HepG2 (cell line): Measurements from ENCODE around the gene HOXA10. TPM values are rescaled to one million over a fixed set of nuclear protein-coding genes. Genes with fewer than 3 reads are reported as not detected.

Experiments
- ATAC-seq: fragments of 200-7000 bp; cut with Tn5 transposase; 3 replicates; pipeline ENCODE4 v1.9.1; 2020; ENCODE audit warnings: mild to moderate bottlenecking, moderate library complexity
- BruUV-seq: library from RNA; stranded (reverse); fragments of 400-500 nt; replicated peaks from 2 replicates; lab custom pipeline; 2021; lab: Mats Ljungman, UMichigan
- CTCF ChIA-PET: fragments of 300-600 bp; formaldehyde crosslinking; extraction: SDS; loops from one replicate; lab custom pipeline; 2021; ENCODE audit warnings: low total read pairs, inconsistent platforms, low intra/inter-chr PET ratio; lab: Yijun Ruan, JAX
- POLR2A ChIA-PET: fragments of 350-600 bp; sonication (Branson Sonifier 250); formaldehyde crosslinking; loops from one replicate; lab custom pipeline; 2020; ENCODE audit warnings: antibody characterized with exemption, inconsistent platforms; lab: Yijun Ruan, JAX
- DNase-seq: peaks from one replicate; pipeline ENCODE4 v3.0.0-alpha.2; 2015; ENCODE audit warnings: low spot score
- FAIRE-seq: peaks from 3 replicates; lab custom pipeline; 2011; peaks lifted over from hg19 to GRCh38; lab: Jason Lieb, UNC
- H2AFZ ChIP-seq: one replicate; pipeline ENCODE4 v1.6.1; 2011; ENCODE audit warnings: low read length, inconsistent platforms
- H3K27ac ChIP-seq: fragments of 300-600 bp; 3 replicates; pipeline ENCODE4 v1.8.0; 2011; ENCODE audit warnings: mixed run types, mild to moderate bottlenecking, mixed read lengths, low read length, inconsistent platforms; ENCODE audit not compliant: insufficient read depth; ENCODE audit errors: extremely low read length
- H3K27me3 ChIP-seq, 2 experiments: fragments of 200-600 bp in 1 of 2; 2 replicates in 1 of 2; 3 replicates in 1 of 2; pipeline versions ENCODE4 v1.6.0 to v1.8.0; 2011; ENCODE audit warnings: low read length in 2 of 2, mild to moderate bottlenecking in 2 of 2, moderate library complexity in 2 of 2, inconsistent platforms in 1 of 2; ENCODE audit not compliant: insufficient read depth in 2 of 2, control insufficient read depth in 1 of 2
- H3K36me3 ChIP-seq, 2 experiments: fragments of 200-600 bp in 1 of 2; replicated peaks in 1 of 2; 2 replicates in 1 of 2; 3 replicates in 1 of 2; pipeline versions ENCODE4 v1.5.1 to v1.8.0; 2011; ENCODE audit warnings: low read length in 2 of 2, inconsistent platforms in 1 of 2; ENCODE audit not compliant: insufficient read depth in 2 of 2, control insufficient read depth in 1 of 2
- H3K4me1 ChIP-seq: 2 replicates; pipeline ENCODE4 v1.5.1; 2012; ENCODE audit warnings: low read length, inconsistent platforms; ENCODE audit not compliant: insufficient read depth
- H3K4me2 ChIP-seq: 2 replicates; pipeline ENCODE4 v1.6.0; 2011; ENCODE audit warnings: low read depth, low read length, inconsistent platforms
- H3K4me3 ChIP-seq, 3 experiments: fragments of 200-600 bp in 1 of 3; sonication (generic), shearing (Covaris generic) in 1 of 3; replicated peaks in 1 of 3; 2 replicates each; pipeline ENCODE4 v1.5.1; 2011 to 2016; ENCODE audit warnings: low read length in 3 of 3, inconsistent platforms in 2 of 3, low read depth in 2 of 3, mild to moderate bottlenecking in 2 of 3, control low read depth in 1 of 3, mixed read lengths in 1 of 3; ENCODE audit not compliant: insufficient read depth in 1 of 3
- H3K79me2 ChIP-seq: one replicate; pipeline ENCODE4 v1.6.1; 2011; ENCODE audit warnings: low read length, inconsistent platforms; ENCODE audit not compliant: insufficient read depth
- H3K9ac ChIP-seq: 2 replicates; pipeline ENCODE4 v1.6.0; 2011; ENCODE audit warnings: mild to moderate bottlenecking, low read depth, low read length, inconsistent platforms; ENCODE audit not compliant: insufficient read depth
- H3K9me3 ChIP-seq: 2 replicates; pipeline ENCODE4 v1.5.1; 2012; ENCODE audit warnings: mild to moderate bottlenecking, low read length
- H4K20me1 ChIP-seq: 2 replicates; pipeline ENCODE4 v1.6.0; 2011; ENCODE audit warnings: inconsistent platforms, mild to moderate bottlenecking, low read length, moderate library complexity; ENCODE audit not compliant: insufficient read depth
- FOSL2 ChIP-seq: sonication (generic); formaldehyde crosslinking; IDR thresholded peaks from 2 replicates; pipeline ENCODE4 v1.4.0; 2020; ENCODE audit warnings: missing genetic modification reagents
- FOXJ3 ChIP-seq: sonication (generic); formaldehyde crosslinking; IDR thresholded peaks from 2 replicates; pipeline ENCODE4 v1.4.0; 2020; ENCODE audit warnings: missing genetic modification reagents, mild to moderate bottlenecking, borderline replicate concordance
- FOXK2 ChIP-seq: fragments of 450-650 bp; IDR thresholded peaks from 2 replicates; pipeline ENCODE4 v1.6.1; 2016
- HOXA5 ChIP-seq: sonication (generic); formaldehyde crosslinking; IDR thresholded peaks from 2 replicates; pipeline ENCODE4 v1.4.0; 2020; ENCODE audit warnings: missing genetic modification reagents
- ISL2 ChIP-seq: sonication (generic); formaldehyde crosslinking; IDR thresholded peaks from 2 replicates; pipeline ENCODE4 v1.5.0; 2020; ENCODE audit warnings: missing genetic modification reagents
- NR3C1 ChIP-seq: sonication (generic); formaldehyde crosslinking; IDR thresholded peaks from 2 replicates; pipeline ENCODE4 v1.4.0; 2020; ENCODE audit warnings: missing genetic modification reagents
- PHF21A ChIP-seq: sonication (generic); formaldehyde crosslinking; IDR thresholded peaks from 2 replicates; pipeline ENCODE4 v1.5.0; 2020; ENCODE audit warnings: mild to moderate bottlenecking, missing genetic modification reagents
- PRDM15 ChIP-seq: sonication (generic); formaldehyde crosslinking; IDR thresholded peaks from 2 replicates; pipeline ENCODE4 v1.4.0; 2020; ENCODE audit warnings: missing genetic modification reagents
- TGIF2 ChIP-seq: IDR thresholded peaks from 2 replicates; pipeline ENCODE4 v1.6.1; 2016; ENCODE audit warnings: control low read depth, missing compliant biosample characterization
- ZC3H4 ChIP-seq: sonication (generic); formaldehyde crosslinking; IDR thresholded peaks from 2 replicates; pipeline ENCODE4 v1.4.0; 2020; ENCODE audit warnings: missing genetic modification reagents, borderline replicate concordance
- ZNF136 ChIP-seq: sonication (generic); formaldehyde crosslinking; IDR thresholded peaks from 2 replicates; pipeline ENCODE4 v1.8.1; 2022; ENCODE audit warnings: low read depth, mild to moderate bottlenecking, moderate library complexity, missing genetic modification reagents
- ZNF24 ChIP-seq: fragments of 450-650 bp; IDR thresholded peaks from 2 replicates; pipeline ENCODE4 v1.6.1; 2017; ENCODE audit warnings: antibody characterized with exemption, mild to moderate bottlenecking
- ZNF367 ChIP-seq: sonication (generic); formaldehyde crosslinking; IDR thresholded peaks from 2 replicates; pipeline ENCODE4 v1.4.0; 2020; ENCODE audit warnings: missing genetic modification reagents, borderline replicate concordance
- ZNF451 ChIP-seq: sonication (generic); formaldehyde crosslinking; IDR thresholded peaks from 2 replicates; pipeline ENCODE4 v1.5.0; 2020; ENCODE audit warnings: mild to moderate bottlenecking, missing genetic modification reagents
- ZNF713 ChIP-seq: sonication (generic); formaldehyde crosslinking; IDR thresholded peaks from 2 replicates; pipeline ENCODE4 v1.4.0; 2020; ENCODE audit warnings: mild to moderate bottlenecking, missing genetic modification reagents
- WGBS: methylation state at CpG from one replicate; pipeline ENCODE4 v1.1.6; 2017; ENCODE audit warnings: low lambda C conversion rate; 5-methylcytosine and 5-hydroxymethylcytosine counted together
- in situ Hi-C: cut with HindIII; loops from 2 replicates; pipeline ENCODE4 v1.10.0; 2017; ENCODE audit warnings: low pct_unique_long_range_greater_than_20kb; ENCODE audit not compliant: extremely low pct_ligation_motif_present
- intact Hi-C: fragments of 100-400 bp; cut with micrococcal nuclease; formaldehyde crosslinking; loops from one replicate; pipeline ENCODE4 v1.10.0; 2022; ENCODE audit not compliant: unreplicated experiment
- polyA plus RNA-seq, 8 experiments: library from polyadenylated mRNA; depleted of rRNA in 3 of 8; stranded (reverse) in 7 of 8; unstranded in 1 of 8; fragments of >200 nt; fragmentation: Illumina TruSeq in 4 of 8; extraction: Trizol in 4 of 8; gene quantifications; 2 replicates each; pipeline versions ENCODE4 v1.2.1 to v1.2.3, GENCODE V29; 2011 to 2016; ENCODE audit warnings: low read depth in 4 of 8, missing spikeins in 1 of 8, mixed read lengths in 1 of 8; ENCODE audit not compliant: insufficient read depth in 1 of 8
- total RNA-seq, 5 experiments: library from RNA; depleted of rRNA; stranded (reverse); fragments of >200 nt; fragmentation: Illumina TruSeq; extraction: Trizol; gene quantifications; 2 replicates each; pipeline ENCODE4 v1.2.3, GENCODE V29; 2016; ENCODE audit warnings: low read depth in 1 of 5
- TF ChIP-seq, protein P1 (sequence below): IDR thresholded peaks from 2 replicates; pipeline ENCODE4 v1.6.1; 2016; ENCODE audit warnings: missing compliant biosample characterization, missing genetic modification reagents, borderline replicate concordance

The HOXA10 gene
- total and polyA plus RNA-seq, 2 of the 13 experiments (the other 11 are each of a cell fraction or from before 2014, with no cell fraction given): not detected

DNA sequence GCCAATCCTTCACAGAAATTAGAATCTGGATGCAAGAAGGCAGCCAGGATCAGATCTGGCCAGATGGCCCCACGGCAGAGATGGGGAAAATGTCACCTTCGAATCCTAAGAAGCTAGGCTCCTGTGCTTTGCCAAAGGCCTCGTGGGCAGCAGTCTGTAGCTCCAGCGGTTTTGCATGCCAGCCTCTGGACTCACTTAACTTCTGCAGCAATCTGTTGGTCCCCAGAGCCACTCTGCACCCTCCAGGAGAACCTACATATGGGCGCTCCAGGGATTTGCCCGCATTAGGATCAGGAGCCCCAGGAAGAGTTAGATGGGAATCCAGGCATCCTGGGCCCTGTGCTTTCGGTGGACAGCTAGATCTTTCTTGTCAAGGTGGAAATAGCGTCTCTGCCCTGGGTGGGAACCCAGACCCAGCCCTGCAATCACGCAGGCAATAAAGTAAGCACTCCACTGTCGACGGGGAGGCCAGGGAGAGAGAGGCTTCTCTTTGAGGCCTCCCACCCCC is 35.9 kb upstream of the HOXA10 start:
- Histone ChIP-seq H3K9me3 (no peaks in the 10 kb centered on the region), H3K27me3 (peaks cover 0 to 80% of the 10 kb centered on the region in 2 experiments), H3K4me1 (peaks cover 15% of the 10 kb centered on the region), H4K20me1 (no peaks in the 10 kb centered on the region), H3K36me3 (no peaks in the 10 kb centered on the region), H3K79me2 (no peaks in the 10 kb centered on the region), H3K9ac (no peak overlapping the region), H3K27ac (no peak overlapping the region), H3K4me2 (peak overlapping the region; percentile 80)
- ATAC-seq: no peak; the same call in 2 of the 3 replicates
- POLR2A ChIA-PET: no interaction called here
- FAIRE-seq: no peak
- no peak for DNase-seq
- WGBS: 27% methylated on average over 8 of the region's 11 CpGs
- intact Hi-C loops: loop anchor here (5.0 kb wide), 1 partner anchor 812 kb away; no protein-coding TSS in a partner anchor
- in situ Hi-C loops: loop anchor here (10.0 kb wide), 1 partner anchor 365 kb away; no protein-coding TSS in a partner anchor
- TF ChIP-seq ZNF136 (no peak), PHF21A (CRISPR knock-in tag) (no peak), ZNF713 (CRISPR knock-in tag) (0 out of 2 replicates have a peak, but pooled peaks have one; percentile 46)
- TF ChIP-seq, all 625 proteins: peak for 1
- H2AFZ ChIP-seq: no peak overlapping the region
- peak overlapping the region in 1 of 3 experiments; percentile 56; a peak in 1 of 6 replicates for H3K4me3 ChIP-seq
- CTCF ChIA-PET: interaction anchor here (2.2 kb wide), 1 partner anchor 711 kb away, joined by 14 read pairs; no protein-coding TSS in a partner anchor
- BruUV-seq: no TSS peak

DNA sequence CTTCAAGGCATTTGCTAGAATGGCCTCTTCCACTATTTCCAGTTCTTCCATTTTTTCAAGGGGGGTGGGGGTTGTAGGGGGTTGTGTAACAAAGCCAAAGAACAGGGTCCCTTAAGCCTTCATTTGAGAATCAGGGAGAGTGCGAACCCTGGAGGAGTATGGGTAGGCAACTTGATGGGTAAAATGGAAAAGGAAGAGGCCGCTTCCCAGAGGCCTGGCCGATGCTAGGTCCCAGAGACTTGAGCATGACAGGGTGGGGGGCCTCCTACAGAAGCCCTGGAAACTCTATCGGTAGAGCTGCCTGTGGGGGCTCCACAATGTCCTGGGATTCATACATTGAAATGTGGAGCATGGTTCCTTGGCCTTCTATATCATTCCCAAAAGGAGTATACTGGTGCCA is 34.9 kb upstream of the HOXA10 start:
- H3K9ac ChIP-seq: no peak overlapping the region
- DNase-seq: no peak
- 66% methylated on average over 4 of the region's 4 CpGs for WGBS
- no peak for ATAC-seq
- in situ Hi-C loops: loop anchor here (10.0 kb wide), 1 partner anchor 366 kb away; no protein-coding TSS in a partner anchor
- H3K79me2 ChIP-seq: no peaks in the 10 kb centered on the region
- H3K27ac ChIP-seq: no peak overlapping the region
- CTCF ChIA-PET: no interaction called here
- no peaks in the 10 kb centered on the region for H3K9me3 ChIP-seq
- H3K27me3 ChIP-seq: peaks cover 5 to 84% of the 10 kb centered on the region in 2 experiments
- intact Hi-C loops: no loop called here
- H3K4me2 ChIP-seq: no peak overlapping the region
- no peak overlapping the region for H3K4me3 ChIP-seq
- FAIRE-seq: no peak
- no peak overlapping the region for H2AFZ ChIP-seq
- POLR2A ChIA-PET: no interaction called here
- no peaks in the 10 kb centered on the region for H3K36me3 ChIP-seq
- no TSS peak for BruUV-seq
- no peaks in the 10 kb centered on the region for H4K20me1 ChIP-seq
- H3K4me1 ChIP-seq: peaks cover 15% of the 10 kb centered on the region
- TF ChIP-seq PRDM15 (CRISPR knock-in tag): no peak
- TF ChIP-seq TGIF2 (CRISPR knock-in tag): no peak
- no peak for TF ChIP-seq ZNF367 (CRISPR knock-in tag)
- TF ChIP-seq, protein P1, sequence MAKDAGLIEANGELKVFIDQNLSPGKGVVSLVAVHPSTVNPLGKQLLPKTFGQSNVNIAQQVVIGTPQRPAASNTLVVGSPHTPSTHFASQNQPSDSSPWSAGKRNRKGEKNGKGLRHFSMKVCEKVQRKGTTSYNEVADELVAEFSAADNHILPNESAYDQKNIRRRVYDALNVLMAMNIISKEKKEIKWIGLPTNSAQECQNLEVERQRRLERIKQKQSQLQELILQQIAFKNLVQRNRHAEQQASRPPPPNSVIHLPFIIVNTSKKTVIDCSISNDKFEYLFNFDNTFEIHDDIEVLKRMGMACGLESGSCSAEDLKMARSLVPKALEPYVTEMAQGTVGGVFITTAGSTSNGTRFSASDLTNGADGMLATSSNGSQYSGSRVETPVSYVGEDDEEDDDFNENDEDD (CRISPR knock-in tag): no peak
- no peak for TF ChIP-seq FOXK2
- no peak for TF ChIP-seq ISL2 (CRISPR knock-in tag)
- no peak for TF ChIP-seq ZNF451 (CRISPR knock-in tag)
- no peak for TF ChIP-seq FOSL2 (CRISPR knock-in tag)
- no peak for TF ChIP-seq NR3C1
- no peak for TF ChIP-seq ZC3H4 (CRISPR knock-in tag)
- no peak for TF ChIP-seq ZNF24
- no peak for TF ChIP-seq FOXJ3 (CRISPR knock-in tag)
- no peak for TF ChIP-seq HOXA5 (CRISPR knock-in tag)
